ENCODE measurements around the gene COL5A3. TPM values are rescaled to one million over a fixed set of nuclear protein-coding genes. Genes with fewer than 3 reads are reported as not detected.

Gene COL5A3
- total RNA-seq, 1 experiment from 2014 or later: 0.26 TPM

DNA sequence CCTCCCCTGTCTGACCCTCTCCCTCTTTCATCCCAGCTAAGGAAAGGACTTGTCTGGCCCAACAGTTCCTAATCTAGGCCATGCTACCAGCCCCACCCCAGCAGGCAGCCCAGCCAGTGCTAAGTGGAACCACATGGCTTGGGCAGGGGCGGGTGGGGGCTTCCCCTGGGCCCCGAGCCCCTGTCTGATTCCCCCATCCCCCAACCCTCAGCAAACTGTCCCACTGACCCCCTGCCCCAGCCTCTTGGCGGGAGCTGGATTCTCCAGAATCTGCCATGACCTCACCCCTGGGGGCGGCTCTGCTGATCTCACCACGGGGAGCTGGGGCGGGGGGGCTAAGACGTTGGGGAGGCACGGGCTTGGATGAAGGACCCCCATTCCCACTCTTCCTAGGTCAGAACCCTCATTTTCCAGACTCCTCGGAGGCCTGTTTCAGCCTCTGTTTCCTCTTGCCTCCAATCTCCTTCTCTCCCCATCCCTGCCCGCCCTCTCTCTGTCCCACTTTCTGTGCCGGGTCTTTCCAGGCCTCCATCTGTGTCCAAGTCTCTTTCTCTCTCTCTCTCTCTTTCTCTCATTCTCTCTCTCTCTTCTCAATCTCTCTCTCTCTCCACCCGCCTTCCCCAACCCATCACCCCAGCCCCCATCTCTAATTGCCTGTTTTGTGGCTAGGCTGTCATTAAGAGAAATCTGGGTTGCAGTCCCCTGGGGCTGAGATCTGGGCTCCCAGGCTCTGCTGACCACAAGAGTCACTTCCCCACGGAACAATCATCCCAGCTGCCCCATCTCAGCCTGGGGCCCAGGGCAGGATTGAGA lies 2.7 kb downstream of the COL5A3 start:
- no TSS peak for BruUV-seq (replicated peaks)
- intact Hi-C loops (cut with micrococcal nuclease; ENCODE audit: unreplicated experiment): no loop called here
- Mint-ChIP-seq H3K27ac (ENCODE audit: unreplicated experiment) (no peak overlapping the region), H3K4me1 (ENCODE audit: low read depth, unreplicated experiment) (peaks cover 19% of the 10 kb centered on the region), H3K4me3 (ENCODE audit: low read depth, unreplicated experiment) (no peak overlapping the region), H3K36me3 (ENCODE audit: insufficient read depth, unreplicated experiment) (peaks cover 10% of the 10 kb centered on the region), H3K9me3 (ENCODE audit: low read depth, unreplicated experiment) (no peaks in the 10 kb centered on the region), H3K27me3 (ENCODE audit: unreplicated experiment) (peaks cover 77% of the 10 kb centered on the region)
- no peak for DNase-seq
- CTCF ChIA-PET: interaction anchor here (1.0 kb wide), 1 partner anchor 27 kb away, joined by 3 read pairs; no protein-coding TSS in a partner anchor
- TF ChIP-seq CTCF (IDR thresholded peaks at IDR 0.05; ENCODE audit: unreplicated experiment): no peak

DNA sequence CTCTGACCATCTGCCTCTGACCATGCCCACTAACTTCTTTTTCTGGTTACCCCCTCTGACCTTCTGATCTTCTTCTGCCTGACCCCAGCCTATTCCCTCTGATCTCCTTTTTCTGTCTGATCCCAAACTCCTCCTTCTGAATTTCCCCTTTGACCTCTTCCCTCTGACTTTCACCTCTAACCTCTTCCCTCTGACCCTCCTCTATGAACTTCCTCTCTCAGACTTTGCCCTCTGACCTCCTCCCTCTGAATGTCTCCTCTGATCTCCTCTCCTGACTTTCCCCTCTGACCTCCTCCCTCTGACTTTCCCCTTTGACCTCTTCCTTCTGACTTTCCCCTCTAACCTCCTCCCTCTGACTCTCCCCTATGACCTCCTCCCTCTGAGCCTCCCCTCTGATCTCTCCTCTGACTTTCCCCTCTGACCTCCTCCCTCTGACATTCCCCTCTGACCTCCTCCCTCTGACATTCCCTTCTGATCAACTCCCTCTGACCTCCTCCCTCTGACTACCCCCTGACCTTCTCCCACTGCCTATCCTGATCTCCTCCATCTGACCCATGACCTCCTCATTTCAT lies 3.5 kb downstream of the COL5A3 start:
- DNase-seq: no peak
- CTCF ChIA-PET: no interaction called here
- Mint-ChIP-seq H3K36me3 (ENCODE audit: insufficient read depth, unreplicated experiment) (peaks cover 10% of the 10 kb centered on the region), H3K4me1 (ENCODE audit: low read depth, unreplicated experiment) (peaks cover 19% of the 10 kb centered on the region), H3K27me3 (ENCODE audit: unreplicated experiment) (peaks cover 72% of the 10 kb centered on the region), H3K9me3 (ENCODE audit: low read depth, unreplicated experiment) (no peaks in the 10 kb centered on the region), H3K27ac (ENCODE audit: unreplicated experiment) (no peak overlapping the region), H3K4me3 (ENCODE audit: low read depth, unreplicated experiment) (no peak overlapping the region)
- intact Hi-C loops (cut with micrococcal nuclease; ENCODE audit: unreplicated experiment): no loop called here
- BruUV-seq (replicated peaks): no TSS peak
- no peak for TF ChIP-seq CTCF (IDR thresholded peaks at IDR 0.05; ENCODE audit: unreplicated experiment)

GRCh38 chr19:10006335-10006708 lies 4.0 kb downstream of the COL5A3 start:
- DNase-seq: no peak
- Mint-ChIP-seq H3K27ac (ENCODE audit: unreplicated experiment) (no peak overlapping the region), H3K36me3 (ENCODE audit: insufficient read depth, unreplicated experiment) (peaks cover 10% of the 10 kb centered on the region), H3K4me1 (ENCODE audit: low read depth, unreplicated experiment) (peaks cover 19% of the 10 kb centered on the region), H3K27me3 (ENCODE audit: unreplicated experiment) (peaks cover 67% of the 10 kb centered on the region), H3K4me3 (ENCODE audit: low read depth, unreplicated experiment) (no peak overlapping the region), H3K9me3 (ENCODE audit: low read depth, unreplicated experiment) (no peaks in the 10 kb centered on the region)
- no peak for TF ChIP-seq CTCF (IDR thresholded peaks at IDR 0.05; ENCODE audit: unreplicated experiment)
- intact Hi-C loops (cut with micrococcal nuclease; ENCODE audit: unreplicated experiment): no loop called here
- no TSS peak for BruUV-seq (replicated peaks)
- CTCF ChIA-PET: no interaction called here

- intact Hi-C loops (cut with micrococcal nuclease; ENCODE audit: unreplicated experiment): no loop called here
- peaks cover 61% of the 10 kb centered on the region for H3K27me3 Mint-ChIP-seq (ENCODE audit: unreplicated experiment)
- CTCF ChIA-PET: interaction anchor here (0.6 kb wide), 1 partner anchor 363 kb away, joined by 4 read pairs; no protein-coding TSS in a partner anchor
Observed at GRCh38 chr19:10005632-10006334, 4.5 kb downstream of the COL5A3 start.

More at GRCh38 chr19:10005632-10006334, 4.5 kb downstream of the COL5A3 start:
- no peaks in the 10 kb centered on the region for H3K9me3 Mint-ChIP-seq (ENCODE audit: low read depth, unreplicated experiment)
- BruUV-seq (replicated peaks): no TSS peak
- TF ChIP-seq CTCF (IDR thresholded peaks at IDR 0.05; ENCODE audit: unreplicated experiment): no peak
- H3K4me3 Mint-ChIP-seq (ENCODE audit: low read depth, unreplicated experiment): no peak overlapping the region
- peaks cover 10% of the 10 kb centered on the region for H3K36me3 Mint-ChIP-seq (ENCODE audit: insufficient read depth, unreplicated experiment)
- peaks cover 19% of the 10 kb centered on the region for H3K4me1 Mint-ChIP-seq (ENCODE audit: low read depth, unreplicated experiment)
- no peak overlapping the region for H3K27ac Mint-ChIP-seq (ENCODE audit: unreplicated experiment)
- DNase-seq: no peak
